ENCODE results near the gene CMIP. TPM values are rescaled to one million over a fixed set of nuclear protein-coding genes. Genes with fewer than 3 reads are reported as not detected.

Gene CMIP
- total and polyA plus RNA-seq, 7 donors, result 1.4 to 8.9 (median 4.1) TPM

- TF ChIP-seq, protein P1, sequence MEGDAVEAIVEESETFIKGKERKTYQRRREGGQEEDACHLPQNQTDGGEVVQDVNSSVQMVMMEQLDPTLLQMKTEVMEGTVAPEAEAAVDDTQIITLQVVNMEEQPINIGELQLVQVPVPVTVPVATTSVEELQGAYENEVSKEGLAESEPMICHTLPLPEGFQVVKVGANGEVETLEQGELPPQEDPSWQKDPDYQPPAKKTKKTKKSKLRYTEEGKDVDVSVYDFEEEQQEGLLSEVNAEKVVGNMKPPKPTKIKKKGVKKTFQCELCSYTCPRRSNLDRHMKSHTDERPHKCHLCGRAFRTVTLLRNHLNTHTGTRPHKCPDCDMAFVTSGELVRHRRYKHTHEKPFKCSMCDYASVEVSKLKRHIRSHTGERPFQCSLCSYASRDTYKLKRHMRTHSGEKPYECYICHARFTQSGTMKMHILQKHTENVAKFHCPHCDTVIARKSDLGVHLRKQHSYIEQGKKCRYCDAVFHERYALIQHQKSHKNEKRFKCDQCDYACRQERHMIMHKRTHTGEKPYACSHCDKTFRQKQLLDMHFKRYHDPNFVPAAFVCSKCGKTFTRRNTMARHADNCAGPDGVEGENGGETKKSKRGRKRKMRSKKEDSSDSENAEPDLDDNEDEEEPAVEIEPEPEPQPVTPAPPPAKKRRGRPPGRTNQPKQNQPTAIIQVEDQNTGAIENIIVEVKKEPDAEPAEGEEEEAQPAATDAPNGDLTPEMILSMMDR (IDR thresholded peaks at IDR 0.05), result no peak
- intact Hi-C loops (cut with DNase I), result no loop called here
- Histone ChIP-seq H3K9me3 (no peaks in the 10 kb centered on the region), H3K27ac (no peak overlapping the region), H3K36me3 (ENCODE audit: insufficient read depth in 1 of 2, low read depth in 1 of 2) (no peaks in the 10 kb centered on the region), H3K4me3 (no peak overlapping the region), H3K27me3 (ENCODE audit: insufficient read depth in 3 of 3, low read length in 2 of 3) (peaks cover 0 to 17% (median 0%) of the 10 kb centered on the region in 3 donors), H3K4me1 (no peaks in the 10 kb centered on the region)
- DNase-seq (no peak), ATAC-seq (no peak)
- WGBS, 3 donors, result 95 to 100% (median 98%) methylated on average over 2 of the region's 2 CpGs
Measured at GRCh38 chr16:81435567-81435966, 9.0 kb upstream of the CMIP start.

DNA sequence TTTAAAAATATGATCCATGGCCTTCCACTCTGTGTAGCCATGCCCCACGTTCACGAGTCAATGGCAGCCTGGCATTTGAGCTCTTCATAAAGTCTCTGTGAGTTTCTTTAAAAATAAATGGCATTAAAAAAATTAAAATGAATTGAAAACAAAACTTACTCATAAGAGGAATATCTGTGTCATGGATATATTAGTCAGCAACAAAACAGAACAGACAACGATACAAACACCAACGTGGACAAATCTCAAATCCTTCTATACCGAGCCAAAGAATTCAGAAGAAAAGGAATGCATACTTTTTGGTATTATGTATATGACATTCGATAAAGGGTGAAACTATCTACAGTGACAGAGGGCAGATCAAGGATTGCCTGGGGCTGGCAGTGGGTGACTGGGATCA lies 8.2 kb upstream of the CMIP start:
- no peak overlapping the region for H3K4me3 ChIP-seq
- ATAC-seq, result no peak
- intact Hi-C loops (cut with DNase I), result no loop called here
- peaks cover 0 to 17% (median 0%) of the 10 kb centered on the region in 3 donors for H3K27me3 ChIP-seq (ENCODE audit: insufficient read depth in 3 of 3, low read length in 2 of 3)
- H3K27ac ChIP-seq, result no peak overlapping the region
- no peak for DNase-seq
- H3K4me1 ChIP-seq, result no peaks in the 10 kb centered on the region
- WGBS, 3 donors, result 89 to 92% (median 90%) methylated on average over 6 of the region's 6 CpGs
- no peaks in the 10 kb centered on the region for H3K36me3 ChIP-seq (ENCODE audit: insufficient read depth in 1 of 2, low read depth in 1 of 2)
- H3K9me3 ChIP-seq, result no peaks in the 10 kb centered on the region
- TF ChIP-seq, protein P1 (IDR thresholded peaks at IDR 0.05), result no peak

DNA sequence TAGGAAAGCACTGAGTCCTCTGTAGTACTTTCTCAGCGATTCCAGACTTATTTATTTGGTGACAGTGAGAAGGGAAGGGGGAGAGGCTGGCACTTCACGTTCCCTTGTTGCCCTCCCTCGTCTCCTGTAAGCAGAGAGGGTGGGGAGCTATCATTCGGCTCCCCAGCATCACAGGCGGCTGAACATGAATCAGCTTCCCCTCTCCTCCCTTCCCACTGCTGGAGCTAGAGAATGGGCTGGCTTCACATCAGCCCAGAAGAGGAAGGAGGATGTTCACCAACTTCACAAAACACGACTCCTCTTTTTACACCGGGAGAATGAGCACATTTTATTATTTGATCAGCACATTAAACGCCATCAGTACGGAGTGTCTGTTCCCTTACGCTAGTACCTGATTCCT lies 6.7 kb upstream of the CMIP start:
- WGBS, 3 donors, result 56 to 65% (median 58%) methylated on average over 10 of the region's 10 CpGs
- Histone ChIP-seq H3K9me3 (no peaks in the 10 kb centered on the region), H3K4me3 (no peak overlapping the region), H3K4me1 (no peaks in the 10 kb centered on the region), H3K27me3 (ENCODE audit: insufficient read depth in 3 of 3, low read length in 2 of 3) (peaks cover 0 to 17% (median 0%) of the 10 kb centered on the region in 3 donors), H3K36me3 (ENCODE audit: insufficient read depth in 1 of 2, low read depth in 1 of 2) (no peaks in the 10 kb centered on the region), H3K27ac (no peak overlapping the region)
- DNase-seq (no peak), ATAC-seq (no peak)
- intact Hi-C loops (cut with DNase I), result no loop called here
- TF ChIP-seq, protein P1 (IDR thresholded peaks at IDR 0.05), result no peak

- TF ChIP-seq, protein P1 (IDR thresholded peaks at IDR 0.05), result no peak
- WGBS, 3 donors, result 81 to 87% (median 85%) methylated on average over 21 of the region's 21 CpGs
Measured at GRCh38 chr16:81440888-81441761, 3.5 kb upstream of the CMIP start.

More at GRCh38 chr16:81440888-81441761, 3.5 kb upstream of the CMIP start:
- DNase-seq (no peak), ATAC-seq (no peak)
- H3K36me3 ChIP-seq (ENCODE audit: insufficient read depth in 1 of 2, low read depth in 1 of 2), result no peaks in the 10 kb centered on the region
- no peak overlapping the region for H3K27ac ChIP-seq
- no peaks in the 10 kb centered on the region for H3K9me3 ChIP-seq
- no peak overlapping the region for H3K4me3 ChIP-seq
- peaks cover 0 to 17% (median 2%) of the 10 kb centered on the region in 3 donors for H3K27me3 ChIP-seq (ENCODE audit: insufficient read depth in 3 of 3, low read length in 2 of 3)
- H3K4me1 ChIP-seq, result no peaks in the 10 kb centered on the region
- intact Hi-C loops (cut with DNase I), result no loop called here
